Activated CD4-positive, alpha-beta memory T cell treated with anti-CD3 and anti-CD28 coated beads, Interleukin-2, amount 10 ng/mL, durations not matched to agents 7 days and 5 days (primary cell): ENCODE results near the gene SLC17A6. TPM values are rescaled to one million over a fixed set of nuclear protein-coding genes. Genes with fewer than 3 reads are reported as not detected.

Experiments used
- CTCF ChIA-PET: fragments of 350-600 bp; sonication (Branson Sonifier 250); formaldehyde crosslinking; loops from one replicate; lab custom pipeline; 2021; ENCODE audit warnings: antibody characterized with exemption, inconsistent platforms; lab: Charles Lee
- POLR2A ChIA-PET: fragments of 350-600 bp; sonication (Branson Sonifier 250); formaldehyde crosslinking; loops from one replicate; lab custom pipeline; 2021; ENCODE audit warnings: antibody characterized with exemption; lab: Charles Lee
- DNase-seq: peaks from one replicate; pipeline ENCODE4 v3.0.0-alpha.2; 2020
- H3K27ac Mint-ChIP-seq: one replicate; pipeline ENCODE4 v1.8.0; 2021; ENCODE audit warnings: mild to moderate bottlenecking, mixed read lengths
- H3K27me3 Mint-ChIP-seq: one replicate; pipeline ENCODE4 v1.8.0; 2021; ENCODE audit warnings: mixed read lengths
- H3K36me3 Mint-ChIP-seq: one replicate; pipeline ENCODE4 v1.8.0; 2021; ENCODE audit warnings: low read depth, mixed read lengths
- H3K4me1 Mint-ChIP-seq: one replicate; pipeline ENCODE4 v1.8.0; 2021; ENCODE audit warnings: mixed read lengths
- H3K4me3 Mint-ChIP-seq: one replicate; pipeline ENCODE4 v1.8.0; 2021; ENCODE audit warnings: mild to moderate bottlenecking, mixed read lengths
- H3K9me3 Mint-ChIP-seq: one replicate; pipeline ENCODE4 v1.8.0; 2021; ENCODE audit warnings: mixed read lengths
- total RNA-seq, 2 experiments: library from RNA; stranded (reverse); gene quantifications; one replicate each; pipeline ENCODE4 v1.2.3, GENCODE V29; 2021

Gene SLC17A6
- total RNA-seq, 2 experiments from 2014 or later, result not detected

DNA sequence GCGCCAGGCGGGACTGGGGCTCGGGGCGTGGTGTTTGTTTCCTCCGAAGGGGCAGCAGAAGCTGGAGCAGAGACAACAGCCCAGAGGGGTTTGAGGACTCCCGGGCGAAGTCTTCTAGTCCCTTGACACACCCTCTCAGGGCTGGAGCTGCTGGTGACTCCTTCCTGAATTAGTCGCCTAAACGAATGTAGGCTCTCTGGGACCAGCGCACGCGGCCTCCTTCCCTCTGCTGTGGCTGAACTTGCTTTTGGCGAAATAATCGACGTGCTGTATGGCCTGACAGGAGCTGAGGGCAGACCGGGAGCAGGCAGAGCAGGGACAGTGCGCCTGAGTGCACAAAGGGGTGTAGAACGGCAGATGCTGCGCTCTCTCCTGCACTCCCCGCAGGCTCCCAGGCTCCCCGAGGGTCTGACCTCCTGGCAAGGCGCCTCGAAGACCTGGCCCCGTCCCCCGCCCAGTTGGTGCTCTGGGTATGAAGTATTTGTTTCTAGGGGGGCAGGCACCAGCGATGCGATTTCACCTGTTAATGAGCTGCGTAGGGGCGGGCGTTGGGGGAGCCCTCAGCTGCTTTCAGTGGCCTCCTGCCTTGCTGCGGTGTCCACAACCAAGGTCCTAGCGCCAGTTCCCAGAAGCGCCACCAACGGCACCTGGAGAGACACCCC, 5.3 kb downstream of the SLC17A6 start:
- CTCF ChIA-PET, result no interaction called here
- POLR2A ChIA-PET, result no interaction called here
- peaks cover 5% of the 10 kb centered on the region for H3K36me3 Mint-ChIP-seq
- no peaks in the 10 kb centered on the region for H3K4me1 Mint-ChIP-seq
- no peak for DNase-seq
- H3K9me3 Mint-ChIP-seq, result no peaks in the 10 kb centered on the region
- H3K27me3 Mint-ChIP-seq, result peaks cover 61% of the 10 kb centered on the region
- H3K4me3 Mint-ChIP-seq, result no peak overlapping the region
- H3K27ac Mint-ChIP-seq, result no peak overlapping the region

DNA sequence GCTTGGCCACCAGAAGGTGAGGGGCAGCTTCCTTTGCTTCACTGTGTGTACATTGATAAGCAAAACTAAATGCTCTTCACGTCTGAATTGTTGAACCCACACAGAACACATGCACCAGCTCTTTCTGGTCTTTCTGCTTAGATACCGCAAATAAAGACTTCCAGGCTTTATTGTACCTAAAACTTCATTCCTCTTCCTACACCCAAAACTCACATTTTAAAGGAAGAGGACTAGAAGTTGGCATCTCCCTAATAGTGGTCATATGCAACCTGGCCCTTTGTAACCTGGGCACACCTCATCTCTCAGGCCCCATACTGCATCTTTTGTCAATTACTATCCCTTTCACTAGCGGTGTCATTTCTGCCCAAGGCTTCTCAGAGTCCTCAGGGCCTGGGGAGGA, 5.9 kb downstream of the SLC17A6 start:
- H3K4me3 Mint-ChIP-seq, result no peak overlapping the region
- POLR2A ChIA-PET, result no interaction called here

DNA sequence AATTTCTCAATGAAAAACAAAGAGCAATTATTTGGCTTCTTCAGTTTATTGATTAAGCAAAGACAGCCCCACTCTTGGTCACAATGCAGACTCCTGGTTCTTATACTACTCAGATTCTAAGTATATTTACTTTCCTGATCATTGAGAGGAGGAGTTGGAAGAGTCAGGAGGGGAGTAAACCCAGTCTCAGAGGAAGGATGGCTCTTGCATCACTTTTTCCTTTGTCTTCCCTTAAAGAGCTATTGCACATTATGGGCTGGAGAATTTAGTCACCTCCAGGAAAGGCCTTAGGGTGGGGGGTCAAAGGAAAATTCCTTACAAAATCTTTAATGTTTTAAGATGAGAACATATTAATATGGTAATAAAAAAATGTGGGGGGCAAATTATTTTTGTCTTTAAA, 8.1 kb downstream of the SLC17A6 start:
- no peak overlapping the region for H3K27ac Mint-ChIP-seq
- peaks cover 36% of the 10 kb centered on the region for H3K27me3 Mint-ChIP-seq
- no peak for DNase-seq
- no peaks in the 10 kb centered on the region for H3K9me3 Mint-ChIP-seq
- H3K4me3 Mint-ChIP-seq, result no peak overlapping the region
- POLR2A ChIA-PET, result no interaction called here
- H3K36me3 Mint-ChIP-seq, result no peaks in the 10 kb centered on the region
- CTCF ChIA-PET, result no interaction called here
- no peaks in the 10 kb centered on the region for H3K4me1 Mint-ChIP-seq

More for the DNA sequence above, 5.9 kb downstream of the SLC17A6 start:
- H3K27ac Mint-ChIP-seq, result no peak overlapping the region
- H3K4me1 Mint-ChIP-seq, result no peaks in the 10 kb centered on the region
- peaks cover 5% of the 10 kb centered on the region for H3K36me3 Mint-ChIP-seq
- CTCF ChIA-PET, result no interaction called here
- no peak for DNase-seq
- no peaks in the 10 kb centered on the region for H3K9me3 Mint-ChIP-seq
- peaks cover 58% of the 10 kb centered on the region for H3K27me3 Mint-ChIP-seq

DNA sequence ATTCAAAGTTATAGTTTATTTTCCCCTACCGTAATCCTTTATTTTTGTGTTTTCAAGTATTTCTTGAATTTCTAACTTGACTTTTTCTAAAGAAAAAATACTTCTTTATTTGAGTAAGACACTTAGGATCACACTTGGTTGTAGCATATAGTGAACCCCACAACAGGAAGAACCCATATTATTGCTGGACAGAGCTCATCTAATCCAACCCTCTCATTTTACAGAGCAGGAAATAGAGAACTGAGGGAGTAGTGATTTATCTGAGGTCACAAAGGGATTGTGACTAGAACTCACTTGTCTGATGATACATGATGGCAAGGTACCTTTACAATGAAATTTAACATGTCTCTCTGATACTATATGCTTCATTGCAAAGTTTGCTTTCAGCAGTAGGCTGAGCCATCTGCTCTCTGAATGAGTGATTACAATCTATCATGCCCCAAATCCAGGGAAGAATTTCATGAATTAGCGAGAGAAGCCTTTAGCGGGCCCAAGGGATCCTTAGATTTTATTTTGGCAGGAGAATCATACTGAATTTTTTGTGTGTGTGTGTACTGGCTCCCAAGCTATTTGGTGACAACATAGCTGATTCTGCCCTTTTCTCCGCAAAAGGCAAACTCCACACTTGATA, 9.8 kb downstream of the SLC17A6 start:
- no peaks in the 10 kb centered on the region for H3K9me3 Mint-ChIP-seq
- DNase-seq, result no peak
- H3K36me3 Mint-ChIP-seq, result no peaks in the 10 kb centered on the region
- no peaks in the 10 kb centered on the region for H3K4me1 Mint-ChIP-seq
- H3K4me3 Mint-ChIP-seq, result no peak overlapping the region
- H3K27ac Mint-ChIP-seq, result no peak overlapping the region
- H3K27me3 Mint-ChIP-seq, result peaks cover 21% of the 10 kb centered on the region
- CTCF ChIA-PET, result no interaction called here
- POLR2A ChIA-PET, result no interaction called here

DNA sequence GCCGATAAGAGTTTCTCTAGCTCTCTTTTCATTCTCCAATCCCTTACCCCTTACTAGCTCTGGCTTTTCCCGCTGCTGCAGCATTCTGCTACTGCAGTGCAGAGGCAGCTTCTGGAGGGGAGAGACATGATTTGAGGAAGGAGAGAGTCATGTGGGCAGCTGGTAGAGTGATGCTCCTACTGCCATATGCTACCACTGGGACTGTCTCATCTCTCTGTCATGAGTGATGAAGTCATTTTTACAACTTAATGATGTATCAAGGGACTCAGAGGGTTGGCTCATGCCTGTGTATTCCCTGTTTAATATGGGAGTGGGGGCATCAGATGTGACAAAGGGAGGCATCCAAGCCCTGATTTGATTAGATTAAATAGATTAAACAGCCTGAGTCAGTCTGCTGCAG, 11.3 kb downstream of the SLC17A6 start:
- ChIA-PET CTCF (no interaction called here), POLR2A (no interaction called here)
- no peak overlapping the region for H3K27ac Mint-ChIP-seq
- no peak overlapping the region for H3K4me3 Mint-ChIP-seq
- H3K4me1 Mint-ChIP-seq, result no peaks in the 10 kb centered on the region
- no peaks in the 10 kb centered on the region for H3K36me3 Mint-ChIP-seq
- no peak for DNase-seq
- H3K27me3 Mint-ChIP-seq, result peaks cover 5% of the 10 kb centered on the region
- H3K9me3 Mint-ChIP-seq, result no peaks in the 10 kb centered on the region

DNA sequence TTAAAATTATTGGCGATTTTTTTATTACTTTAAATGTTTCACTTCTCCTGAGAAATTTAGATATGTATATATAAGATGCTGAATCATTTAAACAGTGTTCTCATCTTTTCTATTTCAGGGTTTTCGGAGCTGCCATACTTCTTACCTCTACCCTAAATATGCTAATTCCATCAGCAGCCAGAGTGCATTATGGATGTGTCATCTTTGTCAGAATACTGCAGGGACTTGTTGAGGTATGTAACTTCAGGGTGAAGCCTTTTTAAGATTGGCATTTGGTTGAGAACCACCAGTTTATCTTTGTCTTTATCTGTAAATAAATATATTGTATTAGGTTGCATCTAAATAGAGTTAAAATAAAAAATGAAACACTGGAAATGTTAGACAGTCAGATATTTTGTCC, 21.1 kb downstream of the SLC17A6 start:
- Mint-ChIP-seq H3K36me3 (no peaks in the 10 kb centered on the region), H3K27ac (no peak overlapping the region), H3K4me3 (no peak overlapping the region), H3K4me1 (no peaks in the 10 kb centered on the region), H3K9me3 (no peaks in the 10 kb centered on the region), H3K27me3 (peaks cover 2% of the 10 kb centered on the region)
- DNase-seq, result no peak
- POLR2A ChIA-PET, result no interaction called here
- CTCF ChIA-PET, result no interaction called here

DNA sequence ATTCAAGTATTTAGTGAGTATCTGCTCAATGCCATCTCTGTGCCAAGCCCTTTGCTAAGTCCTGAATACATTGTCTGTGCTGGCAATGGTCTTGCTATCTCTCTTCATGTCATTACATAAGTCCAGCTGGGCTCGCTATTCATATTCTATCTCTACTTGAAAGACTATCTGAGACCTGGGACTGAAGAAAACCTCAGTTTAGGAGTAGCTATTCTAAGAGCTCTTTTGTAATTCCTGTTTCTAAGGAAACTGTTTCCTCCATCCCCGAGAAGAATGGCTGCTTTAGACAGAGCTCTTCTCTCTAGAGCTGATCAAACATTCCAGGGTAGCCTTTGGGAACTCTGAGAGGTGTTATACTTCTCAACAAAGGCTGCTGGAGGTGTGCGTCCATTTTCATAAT, 33.0 kb downstream of the SLC17A6 start:
- Mint-ChIP-seq H3K27ac (no peak overlapping the region), H3K27me3 (no peaks in the 10 kb centered on the region), H3K9me3 (no peaks in the 10 kb centered on the region), H3K4me3 (no peak overlapping the region), H3K36me3 (no peaks in the 10 kb centered on the region), H3K4me1 (no peaks in the 10 kb centered on the region)
- POLR2A ChIA-PET, result no interaction called here
- DNase-seq, result no peak
- CTCF ChIA-PET, result no interaction called here

DNA sequence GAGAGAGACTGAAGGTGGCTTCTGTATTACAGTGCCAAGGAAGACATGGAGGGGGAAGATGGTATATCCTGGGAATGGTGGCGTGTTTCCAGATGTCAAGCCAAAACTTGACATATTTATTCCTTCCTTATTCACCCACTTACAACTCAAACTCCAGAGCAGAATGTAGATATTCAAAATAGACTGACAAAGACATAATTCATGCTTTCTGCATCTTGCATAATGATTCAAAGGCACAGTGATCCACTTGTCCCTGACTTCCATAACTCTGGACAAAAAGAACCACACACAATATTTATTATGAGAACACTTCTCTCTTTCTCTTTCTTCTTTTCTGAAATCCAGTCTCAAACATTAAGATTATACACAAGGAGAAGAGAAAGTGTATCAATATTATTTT, 48.9 kb downstream of the SLC17A6 start:
- no peaks in the 10 kb centered on the region for H3K4me1 Mint-ChIP-seq
- CTCF ChIA-PET, result no interaction called here
- no peaks in the 10 kb centered on the region for H3K36me3 Mint-ChIP-seq
- H3K27me3 Mint-ChIP-seq, result no peaks in the 10 kb centered on the region
- DNase-seq, result no peak
- H3K27ac Mint-ChIP-seq, result no peak overlapping the region
- no peaks in the 10 kb centered on the region for H3K9me3 Mint-ChIP-seq
- POLR2A ChIA-PET, result no interaction called here
- no peak overlapping the region for H3K4me3 Mint-ChIP-seq

DNA sequence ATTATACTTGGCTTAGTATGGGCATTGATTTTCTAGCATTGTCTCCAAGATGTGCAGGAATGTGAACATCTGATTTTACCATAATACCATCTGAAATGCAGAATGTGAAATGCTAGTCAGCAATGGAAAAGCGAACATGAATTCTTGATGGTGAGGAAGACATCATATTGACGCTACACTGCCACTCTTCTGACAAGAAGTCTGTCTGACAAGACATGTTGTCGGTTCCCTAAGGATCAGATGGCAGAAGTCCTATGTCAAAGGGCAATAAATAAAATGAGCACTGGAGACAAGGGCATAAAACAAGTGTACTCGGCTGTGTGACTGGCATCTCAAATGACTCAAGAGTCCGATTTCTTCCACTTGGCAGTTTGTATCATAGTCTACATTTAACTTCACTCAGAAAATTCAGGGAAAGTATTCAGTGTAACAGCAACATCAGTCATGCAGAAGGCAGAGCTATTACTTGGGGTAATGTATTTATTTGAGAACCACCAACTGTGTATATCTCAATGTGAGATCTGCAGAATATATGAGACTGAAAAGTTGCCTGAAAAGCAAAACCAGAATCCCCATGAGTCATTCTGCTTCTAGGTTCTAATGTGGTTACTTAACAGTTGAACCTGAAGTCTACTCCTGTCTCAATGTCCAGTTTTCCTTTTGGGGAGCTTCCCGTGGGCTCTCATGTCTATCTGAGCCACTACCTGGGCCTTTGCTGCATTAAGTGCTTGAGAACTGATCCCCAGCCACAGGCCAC, 51.5 kb downstream of the SLC17A6 start:
- H3K27me3 Mint-ChIP-seq, result no peaks in the 10 kb centered on the region
- no peak overlapping the region for H3K27ac Mint-ChIP-seq
- ChIA-PET CTCF (no interaction called here), POLR2A (no interaction called here)
- no peaks in the 10 kb centered on the region for H3K9me3 Mint-ChIP-seq
- H3K4me1 Mint-ChIP-seq, result no peaks in the 10 kb centered on the region
- no peak for DNase-seq
- H3K4me3 Mint-ChIP-seq, result no peak overlapping the region
- H3K36me3 Mint-ChIP-seq, result no peaks in the 10 kb centered on the region

DNA sequence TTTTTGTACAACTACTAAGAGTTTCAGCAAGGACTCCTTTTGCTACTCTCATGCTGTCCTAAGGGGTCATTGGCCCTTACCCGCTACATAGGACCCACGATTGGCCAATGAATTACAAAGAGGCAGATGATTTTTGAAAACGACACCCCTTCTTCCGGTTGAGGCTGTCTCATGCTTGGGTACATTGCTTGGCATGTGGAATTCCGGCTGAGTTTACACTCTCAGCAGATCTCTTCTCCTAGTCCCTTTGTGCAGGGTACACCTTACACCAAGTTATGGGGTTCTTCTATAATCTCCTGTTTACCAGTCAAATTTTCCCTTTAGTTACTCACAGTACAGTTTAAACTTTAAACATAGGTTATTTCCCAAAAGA, 52.1 kb downstream of the SLC17A6 start:
- Mint-ChIP-seq H3K4me3 (no peak overlapping the region), H3K27me3 (no peaks in the 10 kb centered on the region), H3K9me3 (no peaks in the 10 kb centered on the region), H3K27ac (no peak overlapping the region), H3K36me3 (no peaks in the 10 kb centered on the region), H3K4me1 (no peaks in the 10 kb centered on the region)
- ChIA-PET CTCF (no interaction called here), POLR2A (no interaction called here)
- no peak for DNase-seq

DNA sequence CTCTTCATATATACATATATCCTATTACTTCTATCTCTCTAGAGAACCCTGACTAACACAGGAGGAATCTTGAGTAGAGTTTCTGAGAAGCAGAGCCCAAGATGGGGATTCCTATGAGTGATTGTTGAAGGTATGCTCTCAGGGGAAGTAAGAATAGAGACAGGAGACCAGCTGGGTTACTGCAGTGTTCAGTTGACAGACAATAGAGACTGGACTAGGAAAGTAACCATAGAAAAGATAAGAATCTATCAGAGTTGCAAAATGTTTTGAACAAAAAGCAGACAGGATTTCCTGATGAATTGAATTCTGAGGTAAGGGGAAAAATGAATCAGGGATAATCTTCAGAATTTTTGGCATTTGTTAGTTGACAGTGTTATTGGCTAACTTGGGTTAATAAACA, 54.4 kb downstream of the SLC17A6 start:
- no peaks in the 10 kb centered on the region for H3K4me1 Mint-ChIP-seq
- no peaks in the 10 kb centered on the region for H3K36me3 Mint-ChIP-seq
- no peak overlapping the region for H3K27ac Mint-ChIP-seq
- ChIA-PET CTCF (no interaction called here), POLR2A (no interaction called here)
- no peak for DNase-seq
- no peak overlapping the region for H3K4me3 Mint-ChIP-seq
- H3K27me3 Mint-ChIP-seq, result no peaks in the 10 kb centered on the region
- no peaks in the 10 kb centered on the region for H3K9me3 Mint-ChIP-seq

DNA sequence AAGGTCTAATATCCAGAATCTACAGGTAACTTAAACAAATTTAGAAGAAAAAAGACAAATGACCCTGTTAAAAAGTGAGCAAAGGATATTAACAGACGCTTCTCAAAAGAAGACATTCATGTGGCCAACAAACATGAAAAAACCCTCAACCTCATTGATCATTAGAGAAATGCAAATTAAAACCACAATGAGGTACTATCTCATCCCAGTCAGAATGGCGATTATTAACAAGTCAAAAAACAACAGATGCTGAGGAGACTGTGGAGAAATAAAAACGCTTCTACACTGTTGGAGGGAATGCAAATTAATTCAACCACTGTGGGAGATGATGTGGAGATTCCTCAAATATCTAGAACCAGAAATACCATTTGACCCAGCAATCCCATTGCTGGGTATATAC, 67.2 kb downstream of the SLC17A6 start:
- ChIA-PET POLR2A (no interaction called here), CTCF (no interaction called here)
- no peaks in the 10 kb centered on the region for H3K9me3 Mint-ChIP-seq
- H3K27ac Mint-ChIP-seq, result no peak overlapping the region
- no peak overlapping the region for H3K4me3 Mint-ChIP-seq
- H3K4me1 Mint-ChIP-seq, result no peaks in the 10 kb centered on the region
- DNase-seq, result no peak
- H3K27me3 Mint-ChIP-seq, result no peaks in the 10 kb centered on the region
- no peaks in the 10 kb centered on the region for H3K36me3 Mint-ChIP-seq

DNA sequence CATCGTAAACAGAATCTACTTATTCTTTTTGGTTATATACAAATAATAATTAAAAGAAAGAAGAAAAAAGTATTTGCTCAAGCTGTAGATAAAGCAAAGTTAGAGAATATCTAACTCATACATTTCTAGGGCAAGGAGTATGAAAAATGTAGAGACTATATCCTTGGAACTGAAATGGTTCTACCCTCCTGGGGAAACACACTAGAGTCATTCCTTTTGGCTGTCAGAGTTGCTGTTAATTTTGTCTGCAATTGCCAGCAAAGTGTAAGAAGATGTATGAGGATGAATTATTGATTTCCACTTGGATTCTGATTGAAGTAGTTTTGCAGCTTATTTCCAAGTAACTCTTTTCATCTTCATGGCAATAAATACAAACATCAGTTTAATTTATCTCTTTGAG, 69.1 kb downstream of the SLC17A6 start:
- Mint-ChIP-seq H3K4me1 (no peaks in the 10 kb centered on the region), H3K9me3 (no peaks in the 10 kb centered on the region), H3K27ac (no peak overlapping the region), H3K27me3 (no peaks in the 10 kb centered on the region), H3K4me3 (no peak overlapping the region), H3K36me3 (no peaks in the 10 kb centered on the region)
- CTCF ChIA-PET, result no interaction called here
- no peak for DNase-seq
- POLR2A ChIA-PET, result no interaction called here

DNA sequence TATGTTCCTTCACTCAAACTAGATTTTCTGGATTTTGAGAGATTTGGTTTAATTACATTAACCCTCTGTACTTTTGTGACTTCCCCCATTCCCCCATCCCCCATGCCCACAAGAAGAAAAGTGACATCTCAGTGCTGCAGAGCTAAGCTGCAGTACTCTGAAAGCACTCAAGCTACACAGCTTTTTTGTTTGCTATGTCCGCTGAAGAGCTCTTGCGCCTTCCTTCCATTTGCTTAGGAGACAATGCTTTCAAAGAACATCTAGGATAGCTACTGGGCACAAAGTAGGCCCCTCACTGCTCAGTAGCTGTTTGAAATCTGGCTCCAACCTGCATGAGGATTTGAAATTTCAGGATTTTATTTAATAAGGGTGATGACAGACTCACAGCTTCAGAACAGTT, 69.7 kb downstream of the SLC17A6 start:
- H3K4me3 Mint-ChIP-seq, result no peak overlapping the region
- no peaks in the 10 kb centered on the region for H3K4me1 Mint-ChIP-seq
- H3K36me3 Mint-ChIP-seq, result no peaks in the 10 kb centered on the region
- DNase-seq, result no peak
- no peaks in the 10 kb centered on the region for H3K27me3 Mint-ChIP-seq
- no peak overlapping the region for H3K27ac Mint-ChIP-seq
- ChIA-PET POLR2A (no interaction called here), CTCF (no interaction called here)
- H3K9me3 Mint-ChIP-seq, result no peaks in the 10 kb centered on the region
